Natural killer cell (primary cell): ENCODE results near the gene PRKG1. TPM values are rescaled to one million over a fixed set of nuclear protein-coding genes. Genes with fewer than 3 reads are reported as not detected.

Experiments used
- ATAC-seq, 3 donors: fragments of 150-1000 bp in 2 of 3; fragments of 200-7000 bp in 1 of 3; cut with Tn5 transposase; 1 replicate in 1 of 3; 2 replicates in 2 of 3; pipeline ENCODE4 v1.10.0; 2021; ENCODE audit warnings: mild to moderate bottlenecking in 2 of 3, moderate library complexity in 2 of 3
- DNase-seq, 2 donors: peaks; one replicate each; pipeline versions ENCODE4 v3.0.0 to v3.0.0-alpha.2; 2013 to 2021; ENCODE audit warnings: mixed read lengths in 1 of 2
- H3K27ac ChIP-seq: one replicate; pipeline ENCODE4 v1.5.1; 2013; ENCODE audit warnings: mild to moderate bottlenecking, low read length
- H3K27me3 ChIP-seq: one replicate; pipeline ENCODE4 v1.6.1; 2013; ENCODE audit warnings: low read length; ENCODE audit not compliant: control insufficient read depth, insufficient read depth
- H3K36me3 ChIP-seq: one replicate; pipeline ENCODE4 v1.6.1; 2013; ENCODE audit warnings: low read length; ENCODE audit not compliant: control insufficient read depth, insufficient read depth
- H3K4me1 ChIP-seq: one replicate; pipeline ENCODE4 v1.6.1; 2013; ENCODE audit warnings: low read length; ENCODE audit not compliant: control insufficient read depth, insufficient read depth
- H3K4me3 ChIP-seq: one replicate; pipeline ENCODE4 v1.5.1; 2013; ENCODE audit warnings: low read length
- H3K9me3 ChIP-seq: one replicate; pipeline ENCODE4 v1.6.1; 2013; ENCODE audit warnings: low read length; ENCODE audit not compliant: control insufficient read depth, insufficient read depth
- H3K27ac Mint-ChIP-seq, 2 donors: one replicate each; pipeline ENCODE4 v1.8.0; 2022; ENCODE audit warnings: mild to moderate bottlenecking in 2 of 2, mixed read lengths in 2 of 2, moderate library complexity in 1 of 2
- H3K27me3 Mint-ChIP-seq, 2 donors: one replicate each; pipeline ENCODE4 v1.8.0; 2022; ENCODE audit warnings: low read depth in 2 of 2, mixed read lengths in 2 of 2
- H3K36me3 Mint-ChIP-seq: one replicate; pipeline ENCODE4 v1.8.0; 2022; ENCODE audit warnings: mixed read lengths
- H3K4me1 Mint-ChIP-seq, 2 donors: one replicate each; pipeline ENCODE4 v1.8.0; 2022; ENCODE audit warnings: mixed read lengths in 2 of 2
- H3K4me3 Mint-ChIP-seq: one replicate; pipeline ENCODE4 v1.8.0; 2022; ENCODE audit warnings: mild to moderate bottlenecking, moderate library complexity, mixed read lengths
- H3K9me3 Mint-ChIP-seq, 2 donors: one replicate each; pipeline ENCODE4 v1.8.0; 2022; ENCODE audit warnings: mixed read lengths in 2 of 2
- WGBS: methylation state at CpG from one replicate; pipeline ENCODE4 v1.1.7; 2013; ENCODE audit warnings: missing lambda C conversion rate; ENCODE audit not compliant: insufficient coverage; 5-methylcytosine and 5-hydroxymethylcytosine counted together
- intact Hi-C: fragments of 100-400 bp; cut with micrococcal nuclease; formaldehyde crosslinking; loops from one replicate; pipeline ENCODE4 v1.14.2; 2022
- total RNA-seq, 4 donors: library from RNA; stranded (reverse); fragments of 120-200 nt in 1 of 4; gene quantifications; one replicate each; pipeline versions ENCODE4 v1.2.3 to v1.2.4, GENCODE V29; 2013 to 2022
- TF ChIP-seq, protein P1 (sequence below): fragments of 200-600 bp; IDR thresholded peaks from one replicate; pipeline ENCODE4 v1.8.0; 2022; ENCODE audit warnings: antibody characterized with exemption

PRKG1 gene
- total RNA-seq, 3 donors from 2014 or later (not counting 1 experiment from before 2014, with no cell fraction given), result 0.23 to 0.41 (median 0.35) TPM

DNA sequence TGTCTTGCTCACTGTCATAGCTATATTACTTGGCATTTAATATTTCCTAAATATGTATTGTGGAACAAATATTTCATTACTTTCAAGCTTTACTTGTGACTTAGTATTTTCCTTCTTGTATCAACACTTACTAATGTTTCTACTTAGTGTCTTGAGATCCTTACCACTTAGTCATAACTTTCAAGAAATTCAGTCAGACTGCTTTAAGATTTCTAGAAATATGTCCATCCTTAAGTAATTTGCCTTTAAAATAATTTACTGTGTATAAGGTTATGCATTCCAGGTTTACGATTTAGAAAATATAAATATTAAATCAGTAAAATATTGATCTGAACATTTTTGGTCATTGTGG is 712.4 kb downstream of the PRKG1 start:
- no peak overlapping the region for H3K27ac Mint-ChIP-seq
- no peaks in the 10 kb centered on the region for H3K27me3 Mint-ChIP-seq
- peaks cover 3 to 5% of the 10 kb centered on the region in 2 donors for H3K9me3 Mint-ChIP-seq
- H3K27ac ChIP-seq, result no peak overlapping the region
- H3K4me1 ChIP-seq, result no peaks in the 10 kb centered on the region
- no peak overlapping the region for H3K4me3 ChIP-seq
- no peaks in the 10 kb centered on the region for H3K9me3 ChIP-seq
- no peak overlapping the region for H3K4me3 Mint-ChIP-seq
- TF ChIP-seq, protein P1, sequence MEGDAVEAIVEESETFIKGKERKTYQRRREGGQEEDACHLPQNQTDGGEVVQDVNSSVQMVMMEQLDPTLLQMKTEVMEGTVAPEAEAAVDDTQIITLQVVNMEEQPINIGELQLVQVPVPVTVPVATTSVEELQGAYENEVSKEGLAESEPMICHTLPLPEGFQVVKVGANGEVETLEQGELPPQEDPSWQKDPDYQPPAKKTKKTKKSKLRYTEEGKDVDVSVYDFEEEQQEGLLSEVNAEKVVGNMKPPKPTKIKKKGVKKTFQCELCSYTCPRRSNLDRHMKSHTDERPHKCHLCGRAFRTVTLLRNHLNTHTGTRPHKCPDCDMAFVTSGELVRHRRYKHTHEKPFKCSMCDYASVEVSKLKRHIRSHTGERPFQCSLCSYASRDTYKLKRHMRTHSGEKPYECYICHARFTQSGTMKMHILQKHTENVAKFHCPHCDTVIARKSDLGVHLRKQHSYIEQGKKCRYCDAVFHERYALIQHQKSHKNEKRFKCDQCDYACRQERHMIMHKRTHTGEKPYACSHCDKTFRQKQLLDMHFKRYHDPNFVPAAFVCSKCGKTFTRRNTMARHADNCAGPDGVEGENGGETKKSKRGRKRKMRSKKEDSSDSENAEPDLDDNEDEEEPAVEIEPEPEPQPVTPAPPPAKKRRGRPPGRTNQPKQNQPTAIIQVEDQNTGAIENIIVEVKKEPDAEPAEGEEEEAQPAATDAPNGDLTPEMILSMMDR, result no peak
- ATAC-seq, result no peak
- intact Hi-C loops, result no loop called here
- H3K4me1 Mint-ChIP-seq, result no peaks in the 10 kb centered on the region
- no peaks in the 10 kb centered on the region for H3K36me3 Mint-ChIP-seq
- H3K36me3 ChIP-seq, result no peaks in the 10 kb centered on the region
- WGBS, result no CpG with 5 or more reads among the region's 1 CpG
- no peak for DNase-seq
- H3K27me3 ChIP-seq, result no peaks in the 10 kb centered on the region

DNA sequence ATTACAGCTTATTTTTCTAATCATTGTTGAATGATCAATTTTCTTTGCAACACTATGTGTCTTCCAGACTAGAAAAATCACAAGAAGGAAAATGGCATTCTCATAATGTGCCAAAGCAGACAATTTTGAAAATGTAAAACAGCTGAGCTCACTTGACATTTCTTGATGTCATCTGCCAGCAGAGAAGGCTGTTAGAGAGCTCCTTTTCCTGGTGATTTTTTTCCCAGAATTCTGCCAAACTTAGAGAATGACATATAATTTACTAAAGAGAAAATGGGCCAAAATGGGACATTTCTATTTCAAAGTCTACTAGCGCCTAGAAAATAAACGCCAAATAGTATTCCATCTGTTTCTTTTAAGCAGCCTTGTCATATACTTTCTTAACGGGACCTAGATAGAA is 714.0 kb downstream of the PRKG1 start:
- ATAC-seq (no peak), DNase-seq (no peak)
- no peak overlapping the region for H3K4me3 Mint-ChIP-seq
- no peaks in the 10 kb centered on the region for H3K36me3 ChIP-seq
- no peaks in the 10 kb centered on the region for H3K4me1 ChIP-seq
- TF ChIP-seq, protein P1, result no peak
- no peak overlapping the region for H3K27ac Mint-ChIP-seq
- no peaks in the 10 kb centered on the region for H3K9me3 ChIP-seq
- intact Hi-C loops, result no loop called here
- no peaks in the 10 kb centered on the region for H3K4me1 Mint-ChIP-seq
- no peaks in the 10 kb centered on the region for H3K27me3 Mint-ChIP-seq
- H3K4me3 ChIP-seq, result no peak overlapping the region
- WGBS, result 92% methylated on average over 1 of the region's 3 CpGs
- H3K9me3 Mint-ChIP-seq, result peaks cover 8 to 11% of the 10 kb centered on the region in 2 donors
- peaks cover 9% of the 10 kb centered on the region for H3K36me3 Mint-ChIP-seq
- H3K27ac ChIP-seq, result no peak overlapping the region
- no peaks in the 10 kb centered on the region for H3K27me3 ChIP-seq

DNA sequence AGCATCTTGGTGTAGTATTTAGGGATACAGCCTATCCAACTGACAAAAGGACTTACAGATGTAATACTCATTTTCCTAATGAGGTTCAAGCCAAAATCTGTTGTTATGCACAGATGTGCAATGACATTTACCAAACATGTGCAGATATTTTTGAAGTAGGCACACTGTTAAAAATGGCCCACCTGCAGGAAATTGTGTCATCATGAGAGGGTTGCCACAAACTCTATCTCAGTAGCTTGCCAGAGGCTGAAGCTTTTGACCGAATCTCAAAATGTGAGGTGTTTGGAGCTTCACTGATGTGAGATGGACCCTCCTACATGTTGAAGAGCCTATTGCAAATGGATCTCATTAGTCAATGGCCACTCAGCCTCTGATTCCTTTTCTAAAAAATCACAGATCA is 714.8 kb downstream of the PRKG1 start:
- H3K4me1 ChIP-seq, result no peaks in the 10 kb centered on the region
- H3K4me1 Mint-ChIP-seq, result no peaks in the 10 kb centered on the region
- peaks cover 8 to 13% of the 10 kb centered on the region in 2 donors for H3K9me3 Mint-ChIP-seq
- H3K4me3 Mint-ChIP-seq, result no peak overlapping the region
- peaks cover 4% of the 10 kb centered on the region for H3K9me3 ChIP-seq
- no peak overlapping the region for H3K27ac ChIP-seq
- DNase-seq (no peak), ATAC-seq (no peak)
- no peaks in the 10 kb centered on the region for H3K27me3 ChIP-seq
- H3K4me3 ChIP-seq, result no peak overlapping the region
- intact Hi-C loops, result no loop called here
- peaks cover 11% of the 10 kb centered on the region for H3K36me3 Mint-ChIP-seq
- H3K27ac Mint-ChIP-seq, result no peak overlapping the region
- TF ChIP-seq, protein P1, result no peak
- H3K27me3 Mint-ChIP-seq, result no peaks in the 10 kb centered on the region
- H3K36me3 ChIP-seq, result no peaks in the 10 kb centered on the region
- 78% methylated on average over 1 of the region's 1 CpG for WGBS

GRCh38 chr10:51789903-51790302 is 715.6 kb downstream of the PRKG1 start:
- Mint-ChIP-seq H3K4me1 (no peaks in the 10 kb centered on the region), H3K4me3 (no peak overlapping the region), H3K27ac (no peak overlapping the region), H3K9me3 (peaks cover 8 to 13% of the 10 kb centered on the region in 2 donors), H3K27me3 (no peaks in the 10 kb centered on the region), H3K36me3 (peaks cover 11% of the 10 kb centered on the region)
- TF ChIP-seq, protein P1, result no peak
- WGBS, result 89% methylated on average over 4 of the region's 4 CpGs
- DNase-seq (no peak), ATAC-seq (no peak)
- peaks cover 4% of the 10 kb centered on the region for H3K9me3 ChIP-seq
- H3K27ac ChIP-seq, result no peak overlapping the region
- H3K27me3 ChIP-seq, result no peaks in the 10 kb centered on the region
- H3K36me3 ChIP-seq, result no peaks in the 10 kb centered on the region
- no peak overlapping the region for H3K4me3 ChIP-seq
- H3K4me1 ChIP-seq, result no peaks in the 10 kb centered on the region
- intact Hi-C loops, result no loop called here
